Dendritic cell treated with granulocyte-macrophage colony-stimulating factor and Interleukin-4, amounts not matched to agents 40 ng/mL and 50 ng/mL, for 4 days (primary cell): ENCODE data around the gene CCRL2.
"Not testable (repeated sequence)": the region's sequence is repeated elsewhere in the genome, so short reads cannot be mapped to it uniquely, and the experiment has no call there.

ENCODE experiments used
- H3K27ac Mint-ChIP-seq: one replicate; pipeline ENCODE4 v1.8.0; 2022; ENCODE audit warnings: mild to moderate bottlenecking, mixed read lengths
- H3K27me3 Mint-ChIP-seq: one replicate; pipeline ENCODE4 v1.8.0; 2022; ENCODE audit warnings: mild to moderate bottlenecking, mixed read lengths
- H3K36me3 Mint-ChIP-seq: one replicate; pipeline ENCODE4 v1.8.0; 2022; ENCODE audit warnings: low read depth, mixed read lengths
- H3K4me1 Mint-ChIP-seq: one replicate; pipeline ENCODE4 v1.8.0; 2022; ENCODE audit warnings: low read depth, mixed read lengths
- H3K4me3 Mint-ChIP-seq: one replicate; pipeline ENCODE4 v1.8.0; 2022; ENCODE audit warnings: mild to moderate bottlenecking, moderate library complexity, mixed read lengths
- H3K9me3 Mint-ChIP-seq: one replicate; pipeline ENCODE4 v1.8.0; 2022; ENCODE audit warnings: mixed read lengths
- intact Hi-C: fragments of 100-400 bp; cut with micrococcal nuclease; formaldehyde crosslinking; loops from one replicate; pipeline ENCODE4 v1.15.0; 2022

Gene CCRL2

GRCh38 chr3:46402902-46403301, 4.2 kb upstream of the CCRL2 start:
- intact Hi-C loops, H3K36me3 Mint-ChIP-seq, H3K9me3 Mint-ChIP-seq, H3K4me3 Mint-ChIP-seq, H3K27ac Mint-ChIP-seq, H3K27me3 Mint-ChIP-seq: not testable (repeated sequence)
- H3K4me1 Mint-ChIP-seq = peaks cover 41% of the 10 kb centered on the region

GRCh38 chr3:46405301-46406019, 1.6 kb upstream of the CCRL2 start:
- H3K9me3 Mint-ChIP-seq = no peaks in the 10 kb centered on the region
- H3K4me1 Mint-ChIP-seq = peaks cover 65% of the 10 kb centered on the region
- H3K27me3 Mint-ChIP-seq = no peaks in the 10 kb centered on the region
- intact Hi-C loops = loop anchor here (2.0 kb wide), 1 partner anchor 317 kb away; no protein-coding TSS in a partner anchor
- H3K36me3 Mint-ChIP-seq = peaks cover 6% of the 10 kb centered on the region
- peak overlapping the region; percentile 95 for H3K27ac Mint-ChIP-seq
- peak overlapping the region; percentile 84 for H3K4me3 Mint-ChIP-seq

GRCh38 chr3:46406443-46406787, 644 bp upstream of the CCRL2 start:
- Mint-ChIP-seq H3K27ac (peak overlapping the region; percentile 95), H3K36me3 (peaks cover 6% of the 10 kb centered on the region), H3K27me3 (no peaks in the 10 kb centered on the region), H3K4me3 (peak overlapping the region; percentile 84), H3K4me1 (peaks cover 74% of the 10 kb centered on the region), H3K9me3 (no peaks in the 10 kb centered on the region)
- intact Hi-C loops = loop anchor here (2.0 kb wide), 1 partner anchor 318 kb away; no protein-coding TSS in a partner anchor

GRCh38 chr3:46407970-46408369, 911 bp downstream of the CCRL2 start:
- H3K27me3 Mint-ChIP-seq = no peaks in the 10 kb centered on the region
- H3K9me3 Mint-ChIP-seq = no peaks in the 10 kb centered on the region
- intact Hi-C loops = loop anchor here (2.0 kb wide), 1 partner anchor 319 kb away; no protein-coding TSS in a partner anchor
- peaks cover 6% of the 10 kb centered on the region for H3K36me3 Mint-ChIP-seq
- H3K4me3 Mint-ChIP-seq = peak overlapping the region; percentile 84
- H3K4me1 Mint-ChIP-seq = peaks cover 82% of the 10 kb centered on the region
- H3K27ac Mint-ChIP-seq = peak overlapping the region; percentile 95

GRCh38 chr3:46408853-46409252, 1.8 kb downstream of the CCRL2 start:
- no peak overlapping the region for H3K27ac Mint-ChIP-seq

GRCh38 chr3:46409739-46410489, 2.9 kb downstream of the CCRL2 start:
- H3K4me3 Mint-ChIP-seq = no peak overlapping the region
- H3K27ac Mint-ChIP-seq = peak overlapping the region; percentile 31
- peaks cover 85% of the 10 kb centered on the region for H3K4me1 Mint-ChIP-seq
- H3K27me3 Mint-ChIP-seq = no peaks in the 10 kb centered on the region
- peaks cover 6% of the 10 kb centered on the region for H3K36me3 Mint-ChIP-seq
- H3K9me3 Mint-ChIP-seq = no peaks in the 10 kb centered on the region
- intact Hi-C loops = no loop called here

More at GRCh38 chr3:46408853-46409252, 1.8 kb downstream of the CCRL2 start:
- H3K9me3 Mint-ChIP-seq = no peaks in the 10 kb centered on the region
- peaks cover 6% of the 10 kb centered on the region for H3K36me3 Mint-ChIP-seq
- no peaks in the 10 kb centered on the region for H3K27me3 Mint-ChIP-seq
- intact Hi-C loops = no loop called here
- no peak overlapping the region for H3K4me3 Mint-ChIP-seq
- H3K4me1 Mint-ChIP-seq = peaks cover 83% of the 10 kb centered on the region

GRCh38 chr3:46410669-46411068, 3.6 kb downstream of the CCRL2 start:
- peak overlapping the region; percentile 5 for H3K27ac Mint-ChIP-seq
- H3K27me3 Mint-ChIP-seq = no peaks in the 10 kb centered on the region
- intact Hi-C loops = no loop called here
- H3K4me1 Mint-ChIP-seq = peaks cover 82% of the 10 kb centered on the region
- no peaks in the 10 kb centered on the region for H3K9me3 Mint-ChIP-seq
- H3K36me3 Mint-ChIP-seq = peaks cover 6% of the 10 kb centered on the region
- no peak overlapping the region for H3K4me3 Mint-ChIP-seq

GRCh38 chr3:46411271-46411670, 4.2 kb downstream of the CCRL2 start:
- Mint-ChIP-seq H3K4me1 (peaks cover 82% of the 10 kb centered on the region), H3K27me3 (no peaks in the 10 kb centered on the region), H3K4me3 (no peak overlapping the region), H3K9me3 (no peaks in the 10 kb centered on the region), H3K27ac (peak overlapping the region; percentile 5), H3K36me3 (peaks cover 6% of the 10 kb centered on the region)
- intact Hi-C loops = no loop called here

- Mint-ChIP-seq H3K9me3 (no peaks in the 10 kb centered on the region), H3K4me3 (no peak overlapping the region), H3K27me3 (no peaks in the 10 kb centered on the region), H3K27ac (no peak overlapping the region), H3K4me1 (peaks cover 75% of the 10 kb centered on the region), H3K36me3 (peaks cover 6% of the 10 kb centered on the region)
- intact Hi-C loops = no loop called here
Observed at GRCh38 chr3:46412786-46413298, 5.8 kb downstream of the CCRL2 start.

GRCh38 chr3:46413951-46414350, 6.9 kb downstream of the CCRL2 start:
- Mint-ChIP-seq H3K27ac (no peak overlapping the region), H3K27me3 (no peaks in the 10 kb centered on the region), H3K36me3 (peaks cover 6% of the 10 kb centered on the region), H3K9me3 (no peaks in the 10 kb centered on the region), H3K4me3 (no peak overlapping the region), H3K4me1 (peaks cover 64% of the 10 kb centered on the region)
- intact Hi-C loops = no loop called here

- Mint-ChIP-seq H3K4me3 (no peak overlapping the region), H3K27ac (no peak overlapping the region), H3K4me1 (peaks cover 56% of the 10 kb centered on the region), H3K27me3 (no peaks in the 10 kb centered on the region), H3K36me3 (peaks cover 5% of the 10 kb centered on the region), H3K9me3 (no peaks in the 10 kb centered on the region)
- intact Hi-C loops = no loop called here
Observed at GRCh38 chr3:46414739-46415138, 7.7 kb downstream of the CCRL2 start.

- no peak overlapping the region for H3K27ac Mint-ChIP-seq
- intact Hi-C loops = no loop called here
- H3K9me3 Mint-ChIP-seq = no peaks in the 10 kb centered on the region
Observed at GRCh38 chr3:46416125-46416810, 9.2 kb downstream of the CCRL2 start.

GRCh38 chr3:46416811-46417510, 9.9 kb downstream of the CCRL2 start:
- no peaks in the 10 kb centered on the region for H3K9me3 Mint-ChIP-seq
- no peaks in the 10 kb centered on the region for H3K27me3 Mint-ChIP-seq
- no peak overlapping the region for H3K27ac Mint-ChIP-seq
- no peaks in the 10 kb centered on the region for H3K36me3 Mint-ChIP-seq
- no peak overlapping the region for H3K4me3 Mint-ChIP-seq
- intact Hi-C loops = no loop called here
- H3K4me1 Mint-ChIP-seq = peaks cover 41% of the 10 kb centered on the region

More at GRCh38 chr3:46416125-46416810, 9.2 kb downstream of the CCRL2 start:
- no peaks in the 10 kb centered on the region for H3K36me3 Mint-ChIP-seq
- H3K27me3 Mint-ChIP-seq = no peaks in the 10 kb centered on the region
- peaks cover 42% of the 10 kb centered on the region for H3K4me1 Mint-ChIP-seq
- H3K4me3 Mint-ChIP-seq = no peak overlapping the region
